Loucy (cell line): ENCODE results near the gene RAB6B.

Experiments
- CTCF ChIP-seq: fragments of 200-600 bp; sonication (generic); conservative IDR thresholded peaks from 2 replicates; pipeline ENCODE4 v1.5.1; 2014; ENCODE audit warnings: mild to moderate bottlenecking, antibody characterized with exemption, low read length
- EZH2phosphoT487 ChIP-seq: fragments of 200-600 bp; IDR thresholded peaks from 2 replicates; pipeline ENCODE4 v1.6.1; 2018; ENCODE audit warnings: antibody characterized with exemption, mild to moderate bottlenecking, moderate library complexity, borderline replicate concordance

- TF ChIP-seq CTCF (no peak), EZH2phosphoT487 (no peak)
Measured at GRCh38 chr3:133872781-133873180, 22.9 kb downstream of the RAB6B start.
